IPS-11a (cell line): ENCODE data around the gene GRPR.
"Not testable (repeated sequence)": the region's sequence is repeated elsewhere in the genome, so short reads cannot be mapped to it uniquely, and the experiment has no call there.

Experiments
- H3K4me3 ChIP-seq: one replicate; pipeline ENCODE4 v1.5.1; 2013; ENCODE audit warnings: low read depth, low read length, control low read depth

Gene GRPR

DNA sequence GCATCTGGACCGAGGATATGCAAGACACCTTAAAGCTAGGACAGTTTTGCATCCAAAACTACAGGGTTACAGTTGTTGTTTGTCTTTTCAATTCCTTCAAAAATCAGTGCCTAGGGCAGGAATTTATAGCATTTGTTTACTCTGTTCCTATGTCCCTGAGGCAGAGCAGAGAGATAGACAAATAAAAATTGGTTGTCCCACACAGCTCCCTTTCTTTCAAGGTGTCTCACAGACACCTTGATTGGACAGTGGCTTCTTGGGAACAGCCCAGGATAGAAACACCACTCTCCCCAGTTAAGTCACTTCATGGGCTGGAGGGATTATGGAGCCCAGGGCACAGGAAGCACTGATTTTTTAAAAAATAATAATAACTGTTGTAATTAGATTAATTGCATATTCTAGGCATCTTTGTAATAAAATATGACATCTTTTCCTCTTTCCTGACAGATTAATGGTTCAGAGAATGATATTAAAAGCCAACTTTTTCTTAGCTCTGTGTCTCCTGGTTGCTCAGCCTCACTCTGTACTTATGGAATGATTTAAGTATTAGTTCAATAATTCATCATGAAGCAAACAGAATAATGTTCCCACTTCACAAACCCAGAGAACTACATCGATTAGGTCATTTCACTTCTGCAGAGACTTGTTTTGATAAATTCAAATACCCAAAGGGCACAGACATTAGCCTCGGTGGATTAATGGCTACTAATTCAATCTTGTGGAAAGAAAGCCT lies 52.1 kb downstream of the GRPR start:
- H3K4me3 ChIP-seq = no peak overlapping the region

GRCh38 chrX:16177260-16177659 lies 53.9 kb downstream of the GRPR start:
- no peak overlapping the region for H3K4me3 ChIP-seq

- not testable (repeated sequence) for H3K4me3 ChIP-seq
Observed at GRCh38 chrX:16183843-16184242, 60.5 kb downstream of the GRPR start.

DNA sequence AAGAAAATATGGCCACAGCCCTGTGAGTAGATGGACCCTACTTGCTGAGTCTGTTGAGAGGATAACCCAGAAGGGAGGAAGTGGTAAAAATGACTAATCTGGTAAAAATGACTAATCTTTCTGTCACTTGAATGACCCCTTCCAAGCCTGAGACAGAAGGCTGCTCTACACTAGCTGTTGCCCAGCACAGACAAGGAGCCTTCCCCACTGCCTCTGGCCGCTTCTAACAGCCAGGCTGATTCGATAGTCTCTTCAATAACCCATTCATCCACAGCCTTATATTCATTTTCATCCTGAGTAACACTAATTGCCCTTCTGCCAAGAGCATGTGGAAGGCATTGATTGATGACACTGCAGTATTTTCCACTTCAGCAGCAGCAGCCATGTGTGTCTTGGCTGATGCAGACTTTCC lies 62.4 kb downstream of the GRPR start:
- no peak overlapping the region for H3K4me3 ChIP-seq

DNA sequence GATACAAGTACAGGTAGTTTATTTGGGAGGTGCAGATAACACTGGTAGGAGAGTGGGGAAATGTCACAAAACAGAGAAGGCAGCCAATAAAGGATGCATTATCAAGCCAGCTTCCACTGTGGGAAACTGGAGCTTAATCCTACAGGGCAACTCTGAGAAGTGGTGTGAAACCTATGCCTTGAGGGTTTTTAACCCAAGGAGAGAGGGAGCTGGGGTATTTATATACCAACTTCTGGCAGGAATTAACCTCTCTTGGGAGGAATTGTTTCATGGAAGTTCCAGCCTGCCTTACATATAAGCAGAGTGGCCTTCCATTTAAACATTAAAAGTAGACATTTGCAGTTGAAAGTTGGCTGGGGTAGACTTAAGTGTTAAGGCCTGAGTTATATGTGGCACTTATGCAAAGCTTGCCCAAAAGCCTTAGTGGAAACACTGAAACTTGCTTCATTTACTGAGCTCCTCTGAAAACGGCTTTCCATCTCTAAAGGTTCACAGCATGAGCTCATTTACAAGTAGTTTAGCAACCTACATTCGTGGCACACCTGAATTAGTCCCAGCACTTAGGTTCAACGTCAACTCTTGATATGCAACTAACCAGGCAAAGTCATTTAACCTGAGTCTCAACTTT lies 63.1 kb downstream of the GRPR start:
- no peak overlapping the region for H3K4me3 ChIP-seq

- no peak overlapping the region for H3K4me3 ChIP-seq
Observed at GRCh38 chrX:16187024-16187760, 63.8 kb downstream of the GRPR start.

DNA sequence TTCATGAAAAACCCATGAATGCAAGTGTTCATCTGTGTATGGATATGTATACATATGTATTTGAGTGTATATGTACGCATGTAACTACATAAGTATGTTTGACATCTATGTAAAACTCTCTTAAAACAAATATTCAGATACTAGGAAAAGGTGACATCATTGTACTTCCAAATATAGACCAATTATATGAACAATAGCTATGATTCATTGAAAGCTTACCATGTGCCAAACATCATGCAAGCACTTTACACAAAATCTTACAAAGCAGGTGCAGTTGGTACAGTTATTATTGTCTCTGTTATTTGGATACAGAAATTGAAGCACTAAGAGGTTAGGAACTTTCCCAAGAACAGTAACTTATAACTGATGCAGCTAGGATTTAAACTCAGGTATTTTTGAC lies 65.3 kb downstream of the GRPR start:
- no peak overlapping the region for H3K4me3 ChIP-seq

DNA sequence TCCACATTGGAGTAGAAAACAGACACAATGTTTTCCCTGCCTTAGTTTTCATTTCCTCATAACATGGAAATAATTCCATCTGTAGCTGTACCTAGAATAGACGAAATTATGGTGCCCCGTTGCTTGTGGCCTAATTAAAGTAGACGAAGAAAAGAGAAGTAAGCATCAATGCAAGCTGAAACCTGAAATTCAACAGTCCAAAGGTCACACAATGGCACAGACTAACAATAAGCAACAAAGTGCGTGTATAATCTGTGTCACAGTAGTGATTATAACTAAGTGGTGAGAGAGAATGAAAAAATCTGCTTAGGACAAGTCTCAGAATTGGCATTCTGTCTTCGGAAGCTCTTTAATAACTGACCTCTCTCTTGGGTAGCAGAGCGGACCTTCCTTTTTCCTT lies 68.2 kb downstream of the GRPR start:
- H3K4me3 ChIP-seq = no peak overlapping the region

- no peak overlapping the region for H3K4me3 ChIP-seq
Observed at GRCh38 chrX:16196829-16197228, 73.5 kb downstream of the GRPR start.

DNA sequence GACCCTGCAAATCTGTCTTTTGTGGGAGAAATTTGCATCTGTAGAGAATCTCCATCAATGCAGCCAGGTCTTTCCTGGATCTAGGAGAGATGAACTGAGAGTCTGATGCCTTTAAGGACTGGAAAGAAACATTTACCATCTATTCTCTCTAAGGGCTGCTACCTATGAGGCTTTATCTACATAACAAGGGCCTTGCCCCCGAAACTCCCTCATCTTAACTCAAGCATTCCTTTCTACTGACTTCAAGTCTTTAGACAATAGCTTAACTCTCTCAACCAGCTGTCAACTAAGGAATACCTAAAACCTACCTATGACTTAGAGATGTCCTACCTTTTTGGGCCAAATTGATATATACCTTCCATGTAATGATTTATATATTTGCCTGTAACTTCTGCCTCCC lies 76.0 kb downstream of the GRPR start:
- no peak overlapping the region for H3K4me3 ChIP-seq

DNA sequence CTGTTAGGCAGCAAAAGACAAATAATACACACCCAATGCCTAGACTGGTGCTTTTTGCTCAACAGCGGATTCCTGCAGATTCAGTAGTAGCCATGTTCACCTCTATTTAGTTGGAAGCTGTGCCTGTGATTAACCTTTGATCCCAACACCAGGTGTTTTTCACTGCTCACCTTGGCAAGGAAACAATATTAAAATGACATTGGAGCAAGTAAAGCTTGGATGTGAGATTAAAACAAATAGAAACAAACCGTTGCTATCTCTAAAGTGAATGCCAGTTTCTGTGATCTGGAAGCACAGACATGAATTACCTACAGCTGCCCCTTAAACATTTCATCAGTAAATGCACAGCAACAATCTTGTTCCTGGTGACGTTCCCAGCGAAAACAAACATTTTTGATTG lies 79.6 kb downstream of the GRPR start:
- H3K4me3 ChIP-seq = no peak overlapping the region
